Esophagus squamous epithelium (tissue), 5 donors: ENCODE results near the gene MAST3. TPM values are rescaled to one million over a fixed set of nuclear protein-coding genes. Genes with fewer than 3 reads are reported as not detected.

Experiments used
- DNase-seq: peaks from one replicate; lab custom pipeline; 2025; lab: John Stamatoyannopoulos, UW
- H3K27ac ChIP-seq, 4 donors: fragments of 200-600 bp; sonication (generic); one replicate each; pipeline ENCODE4 v1.5.1; 2016 to 2019; ENCODE audit warnings: mild to moderate bottlenecking in 1 of 4
- H3K27me3 ChIP-seq, 4 donors: fragments of 200-600 bp; sonication (generic); 1 replicate in 3 of 4; 2 replicates in 1 of 4; pipeline versions ENCODE4 v1.5.1 to v1.6.0; 2017 to 2021; ENCODE audit warnings: antibody characterized with exemption in 1 of 4
- H3K36me3 ChIP-seq, 3 donors: fragments of 200-600 bp; sonication (generic); one replicate each; pipeline ENCODE4 v1.5.1; 2016 to 2019
- H3K4me1 ChIP-seq, 3 donors: fragments of 200-600 bp; sonication (generic); one replicate each; pipeline ENCODE4 v1.5.1; 2017 to 2019
- H3K4me3 ChIP-seq, 4 donors: fragments of 200-600 bp; sonication (generic); 1 replicate in 3 of 4; 2 replicates in 1 of 4; pipeline ENCODE4 v1.5.1; 2016 to 2019; ENCODE audit warnings: mild to moderate bottlenecking in 2 of 4, moderate library complexity in 1 of 4
- H3K9me3 ChIP-seq, 3 donors: fragments of 200-600 bp; sonication (generic); one replicate each; pipeline ENCODE4 v1.5.1; 2016 to 2019
- CTCF ChIP-seq, 6 experiments: fragments of 450-650 bp in 4 of 6; fragments of 200-600 bp in 2 of 6; sonication (generic) in 2 of 6; IDR thresholded peaks; one replicate each; pipeline ENCODE4 v1.5.1; 2016 to 2019; ENCODE audit warnings: antibody characterized with exemption in 6 of 6, mild to moderate bottlenecking in 4 of 6, moderate library complexity in 4 of 6
- POLR2A ChIP-seq, 4 donors: fragments of 450-650 bp; IDR thresholded peaks; one replicate each; pipeline ENCODE4 v1.6.1; 2017; ENCODE audit warnings: antibody characterized with exemption in 4 of 4, mild to moderate bottlenecking in 4 of 4, moderate library complexity in 3 of 4
- WGBS, 2 donors: methylation state at CpG; one replicate each; pipeline ENCODE4 v1.1.5; 2018; 5-methylcytosine and 5-hydroxymethylcytosine counted together
- intact Hi-C: fragments of 100-400 bp; cut with DNase I; formaldehyde crosslinking; loops from one replicate; pipeline ENCODE4 v1.15.0; 2022
- total RNA-seq, 4 donors: library from RNA; depleted of rRNA; stranded (reverse); fragments of >200 nt; gene quantifications; one replicate each; pipeline ENCODE4 v1.1.0, GENCODE V29; 2016
- donor health status: DM: yes; HTN: yes; CAD: no.

The MAST3 gene
- total RNA-seq, 4 donors from 2014 or later = 2.3 to 4.8 (median 4.1) TPM

GRCh38 chr19:18155095-18156087, 57.8 kb downstream of the MAST3 start:
- peak overlapping the region in 2 of 4 donors; percentile 22 to 41 for H3K4me3 ChIP-seq
- H3K4me1 ChIP-seq = peaks cover 44 to 88% (median 62%) of the 10 kb centered on the region in 3 donors
- peak overlapping the region; percentile 77 to 97 (median 84) for H3K27ac ChIP-seq
- intact Hi-C loops = loop anchor here (5.0 kb wide), 1 partner anchor 43 kb away; no protein-coding TSS in a partner anchor
- 83 to 89% methylated on average over 2 to 6 of the region's 43 CpGs for WGBS, 2 donors
- DNase-seq = no peak
- H3K36me3 ChIP-seq = peaks cover 0 to 11% (median 0%) of the 10 kb centered on the region in 3 donors
- no peak for TF ChIP-seq POLR2A (IDR thresholded peaks at IDR 0.05)
- TF ChIP-seq CTCF (IDR thresholded peaks at IDR 0.05) = no peak
- no peaks in the 10 kb centered on the region for H3K9me3 ChIP-seq
- H3K27me3 ChIP-seq = no peaks in the 10 kb centered on the region

GRCh38 chr19:18156268-18156667, 58.7 kb downstream of the MAST3 start:
- H3K4me1 ChIP-seq = peaks cover 52 to 95% (median 68%) of the 10 kb centered on the region in 3 donors
- intact Hi-C loops = loop anchor here (5.0 kb wide), 1 partner anchor 44 kb away; no protein-coding TSS in a partner anchor
- H3K27ac ChIP-seq = peak overlapping the region; percentile 77 to 97 (median 84)
- no peak for DNase-seq
- WGBS, 2 donors = 69 to 86% methylated on average over 6 of the region's 6 CpGs
- no peaks in the 10 kb centered on the region for H3K9me3 ChIP-seq
- TF ChIP-seq POLR2A (IDR thresholded peaks at IDR 0.05) = no peak
- no peak for TF ChIP-seq CTCF (IDR thresholded peaks at IDR 0.05)
- H3K27me3 ChIP-seq = no peaks in the 10 kb centered on the region
- H3K36me3 ChIP-seq = peaks cover 0 to 11% (median 0%) of the 10 kb centered on the region in 3 donors
- peak overlapping the region in 2 of 4 donors; percentile 22 to 41 for H3K4me3 ChIP-seq

GRCh38 chr19:18156841-18157464, 59.4 kb downstream of the MAST3 start:
- H3K27me3 ChIP-seq = no peaks in the 10 kb centered on the region
- H3K4me1 ChIP-seq = peaks cover 54 to 95% (median 67%) of the 10 kb centered on the region in 3 donors
- H3K9me3 ChIP-seq = no peaks in the 10 kb centered on the region
- H3K36me3 ChIP-seq = peaks cover 0 to 15% (median 0%) of the 10 kb centered on the region in 3 donors
- peak overlapping the region in 2 of 4 donors; percentile 9 to 10 for H3K4me3 ChIP-seq
- H3K27ac ChIP-seq = peak overlapping the region; percentile 77 to 97 (median 84)
- no peak for DNase-seq
- intact Hi-C loops = loop anchor here (5.0 kb wide), 1 partner anchor 45 kb away; no protein-coding TSS in a partner anchor
- TF ChIP-seq POLR2A (IDR thresholded peaks at IDR 0.05) = no peak
- TF ChIP-seq CTCF (IDR thresholded peaks at IDR 0.05) = no peak
- 7 to 13% methylated on average over 8 to 11 of the region's 22 CpGs for WGBS, 2 donors

- DNase-seq = no peak
Measured at GRCh38 chr19:18157465-18158063, 60.0 kb downstream of the MAST3 start.

More at GRCh38 chr19:18157465-18158063, 60.0 kb downstream of the MAST3 start:
- TF ChIP-seq POLR2A (IDR thresholded peaks at IDR 0.05) = no peak
- no peak for TF ChIP-seq CTCF (IDR thresholded peaks at IDR 0.05)
- WGBS, 2 donors = 36 to 58% methylated on average over 5 to 7 of the region's 18 CpGs
- H3K27ac ChIP-seq = peak overlapping the region; percentile 77 to 97 (median 84)
- H3K4me1 ChIP-seq = peaks cover 53 to 91% (median 65%) of the 10 kb centered on the region in 3 donors
- H3K9me3 ChIP-seq = no peaks in the 10 kb centered on the region
- no peaks in the 10 kb centered on the region for H3K27me3 ChIP-seq
- intact Hi-C loops = loop anchor here (5.0 kb wide), 1 partner anchor 45 kb away; no protein-coding TSS in a partner anchor
- H3K36me3 ChIP-seq = peaks cover 0 to 21% (median 0%) of the 10 kb centered on the region in 3 donors
- H3K4me3 ChIP-seq = peak overlapping the region in 2 of 4 donors; percentile 9 to 10
